Small intestine (tissue), 7 donors: ENCODE results near the gene TCF4. TPM values are rescaled to one million over a fixed set of nuclear protein-coding genes. Genes with fewer than 3 reads are reported as not detected.
A peak's percentile ranks its signal among the peaks of the same experiment; 100 is the strongest.

Experiments
- DNase-seq, 2 donors: peaks; one replicate each; pipeline versions ENCODE4 v3.0.0 to v3.0.0-alpha.2; 2013
- FAIRE-seq: peaks from 2 replicates; lab custom pipeline; 2012; peaks lifted over from hg19 to GRCh38; lab: Jason Lieb, UNC
- H3K27ac ChIP-seq, 3 donors: one replicate each; pipeline ENCODE4 v1.5.1; 2013; ENCODE audit warnings: low read length in 2 of 3, mild to moderate bottlenecking in 2 of 3, control low read depth in 1 of 3, inconsistent platforms in 1 of 3, low read depth in 1 of 3, moderate library complexity in 1 of 3
- H3K27me3 ChIP-seq, 3 donors: one replicate each; pipeline ENCODE4 v1.6.1; 2013; ENCODE audit warnings: low read length in 3 of 3, inconsistent platforms in 1 of 3; ENCODE audit not compliant: control insufficient read depth in 3 of 3, insufficient read depth in 3 of 3
- H3K36me3 ChIP-seq, 3 donors: one replicate each; pipeline ENCODE4 v1.6.1; 2013; ENCODE audit warnings: low read length in 3 of 3, inconsistent platforms in 1 of 3, low read depth in 1 of 3, mild to moderate bottlenecking in 1 of 3, moderate library complexity in 1 of 3; ENCODE audit not compliant: control insufficient read depth in 3 of 3, insufficient read depth in 2 of 3
- H3K4me1 ChIP-seq, 3 donors: one replicate each; pipeline ENCODE4 v1.6.1; 2013; ENCODE audit warnings: low read length in 2 of 3, inconsistent platforms in 1 of 3, low read depth in 1 of 3, mild to moderate bottlenecking in 1 of 3, moderate library complexity in 1 of 3; ENCODE audit not compliant: control insufficient read depth in 3 of 3, insufficient read depth in 2 of 3
- H3K4me3 ChIP-seq, 3 donors: one replicate each; pipeline ENCODE4 v1.5.1; 2013; ENCODE audit warnings: low read length in 3 of 3, control low read depth in 1 of 3, inconsistent platforms in 1 of 3, low read depth in 1 of 3, mild to moderate bottlenecking in 1 of 3, moderate library complexity in 1 of 3
- H3K9me3 ChIP-seq, 2 donors: one replicate each; pipeline ENCODE4 v1.6.1; 2013; ENCODE audit warnings: low read depth in 1 of 2, low read length in 1 of 2; ENCODE audit not compliant: control insufficient read depth in 2 of 2, insufficient read depth in 1 of 2
- WGBS, 3 donors: extraction: QIAGEN DNeasy Blood & Tissue Kit; methylation state at CpG; one replicate each; pipeline ENCODE4 v1.1.7; 2013; 5-methylcytosine and 5-hydroxymethylcytosine counted together
- polyA plus RNA-seq, 4 donors: library from polyadenylated mRNA; stranded (reverse) in 3 of 4; unstranded in 1 of 4; fragments of 200-250 nt in 3 of 4; fragments of 120-200 nt in 1 of 4; gene quantifications; one replicate each; pipeline versions ENCODE4 v1.2.1 to v1.2.3, GENCODE V29; 2013
- donor health status: healthy with polysubstance abuse.
- donor health status: control.
- donor health status: control.
- donor health status: Bipolar disorder and iron deficiency.
- donor health status: healthy.

Gene TCF4
- polyA plus RNA-seq, 4 donors = 0.67 to 23.7 (median 11.5) TPM

DNA sequence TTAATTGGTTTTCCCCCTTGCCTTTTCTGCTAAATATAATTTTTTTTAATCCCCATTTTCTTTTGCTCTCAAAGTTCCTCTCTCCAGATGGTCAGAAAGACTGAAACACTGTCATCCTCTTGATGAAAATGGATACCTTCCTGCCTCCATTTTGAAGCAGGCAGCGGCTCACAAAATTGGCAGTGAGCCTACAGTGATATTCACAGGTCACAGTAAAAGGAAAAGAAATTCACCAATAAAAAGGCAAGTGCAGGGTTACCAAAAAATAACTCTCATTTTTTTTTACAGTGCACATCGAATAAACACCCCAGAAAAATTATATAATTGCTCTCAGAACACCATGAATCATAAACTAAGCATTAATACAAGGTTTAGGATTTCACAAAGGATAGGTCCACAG, 307.5 kb downstream of the TCF4 start:
- Histone ChIP-seq H3K27me3 (no peaks in the 10 kb centered on the region), H3K27ac (no peak overlapping the region), H3K4me1 (no peaks in the 10 kb centered on the region), H3K4me3 (no peak overlapping the region), H3K36me3 (no peaks in the 10 kb centered on the region), H3K9me3 (no peaks in the 10 kb centered on the region)
- 44 to 65% (median 57%) methylated on average over 2 of the region's 2 CpGs for WGBS, 3 donors
- FAIRE-seq (no peak), DNase-seq (no peak)

DNA sequence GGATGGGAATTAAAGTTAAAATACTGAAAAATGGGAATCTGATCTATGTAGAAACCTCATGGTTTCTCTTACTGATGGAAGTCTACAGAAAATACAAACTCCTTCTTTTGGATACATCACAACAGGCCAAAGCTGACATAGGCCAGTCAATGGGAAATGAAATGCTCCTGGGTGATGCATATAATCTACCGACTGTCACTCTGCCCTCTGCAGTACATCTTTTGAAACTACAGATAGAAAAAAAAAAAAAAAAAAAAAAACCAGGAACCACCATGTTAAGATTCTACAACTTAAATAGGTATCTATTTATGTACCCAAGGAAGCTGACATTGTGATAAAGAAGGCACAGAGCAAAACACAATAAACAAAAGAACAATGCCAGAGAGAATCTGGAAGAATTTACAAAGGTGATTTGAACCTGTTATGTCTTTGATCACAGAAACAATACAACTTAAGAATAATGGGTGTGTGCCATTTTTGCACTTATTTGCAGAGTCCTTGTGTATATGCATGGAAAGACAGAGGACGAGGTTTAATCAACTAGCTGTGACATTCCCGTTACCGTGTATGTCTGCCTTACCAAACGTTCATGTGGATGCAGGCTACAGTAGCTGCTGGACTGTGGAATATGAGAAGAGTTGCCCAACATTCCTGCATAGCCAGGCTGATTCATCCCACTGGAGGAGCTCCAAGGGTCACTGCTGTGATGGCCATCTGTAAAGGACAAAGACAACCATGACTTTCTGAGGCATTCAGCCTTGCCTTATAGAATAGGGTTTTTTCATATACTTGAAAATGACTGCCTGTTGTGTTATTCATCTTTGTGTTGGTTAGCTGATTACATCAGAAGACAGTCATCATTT, 312.7 kb downstream of the TCF4 start:
- H3K27ac ChIP-seq = no peak overlapping the region
- H3K4me1 ChIP-seq = no peaks in the 10 kb centered on the region
- no peaks in the 10 kb centered on the region for H3K9me3 ChIP-seq
- 55 to 63% (median 59%) methylated on average over 5 of the region's 5 CpGs for WGBS, 3 donors
- no peaks in the 10 kb centered on the region for H3K27me3 ChIP-seq
- H3K4me3 ChIP-seq = no peak overlapping the region
- H3K36me3 ChIP-seq = no peaks in the 10 kb centered on the region
- FAIRE-seq = no peak
- peak in 1 of 2 donors; percentile 13 for DNase-seq

DNA sequence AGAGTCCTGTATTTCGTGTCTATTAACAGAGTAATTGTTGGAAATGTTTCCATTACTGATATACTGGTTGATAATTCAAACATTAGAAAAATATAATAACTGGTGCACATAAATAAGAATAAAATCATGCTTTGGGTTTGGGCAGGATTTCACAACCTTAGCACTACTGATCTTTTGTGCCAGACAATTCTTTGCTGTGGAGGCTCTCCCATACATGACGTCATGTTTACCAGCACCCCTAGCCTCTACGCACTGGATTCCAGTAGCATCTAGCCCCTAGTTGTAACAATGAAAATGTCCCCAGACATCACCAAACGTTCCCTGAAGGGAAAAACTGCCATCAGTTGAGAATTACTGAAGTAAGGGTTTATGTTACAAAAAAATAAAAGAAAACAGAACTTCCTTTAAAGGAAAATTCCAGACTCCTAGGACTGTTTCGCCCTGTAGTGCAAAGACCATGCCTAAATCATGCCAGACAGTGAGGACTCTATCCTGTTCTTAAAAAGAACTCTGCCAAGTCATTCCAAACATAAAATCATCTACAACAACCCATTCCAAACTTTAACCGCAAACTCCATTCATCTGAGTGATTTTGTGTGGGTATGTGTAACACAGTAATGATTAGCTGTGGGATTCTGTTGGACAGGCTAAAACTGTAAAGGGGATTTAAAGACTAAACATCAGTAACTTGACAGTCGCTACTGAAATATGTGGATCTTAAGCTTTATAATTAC, 315.3 kb downstream of the TCF4 start:
- Histone ChIP-seq H3K27me3 (no peaks in the 10 kb centered on the region), H3K9me3 (no peaks in the 10 kb centered on the region), H3K4me3 (no peak overlapping the region), H3K4me1 (no peaks in the 10 kb centered on the region), H3K27ac (no peak overlapping the region), H3K36me3 (no peaks in the 10 kb centered on the region)
- DNase-seq (no peak), FAIRE-seq (no peak)
- 72 to 82% (median 81%) methylated on average over 7 of the region's 7 CpGs for WGBS, 3 donors

DNA sequence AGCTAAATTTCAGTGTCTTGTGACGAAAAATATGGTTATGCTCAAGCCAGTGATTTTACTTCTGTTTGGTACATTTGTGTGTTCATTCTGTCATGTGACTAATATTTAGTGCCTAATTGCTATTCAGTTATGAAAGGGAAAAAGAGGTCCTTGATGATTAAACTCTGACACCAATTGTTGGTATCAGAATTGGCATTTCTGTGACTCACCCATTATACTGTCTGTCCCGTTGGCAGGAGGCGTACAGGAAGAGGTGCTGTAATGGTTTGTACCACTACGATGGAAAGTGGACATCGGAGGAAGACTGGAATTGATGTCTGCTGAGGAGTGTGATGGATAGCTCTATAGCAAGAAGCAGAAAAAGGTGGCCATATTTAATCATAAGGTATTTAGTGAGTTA, 318.4 kb downstream of the TCF4 start:
- Histone ChIP-seq H3K4me3 (no peak overlapping the region), H3K27me3 (no peaks in the 10 kb centered on the region), H3K36me3 (peaks cover 0 to 3% (median 0%) of the 10 kb centered on the region in 3 donors), H3K9me3 (no peaks in the 10 kb centered on the region), H3K27ac (no peak overlapping the region), H3K4me1 (peaks cover 0 to 2% (median 0%) of the 10 kb centered on the region in 3 donors)
- WGBS, 3 donors = 82 to 84% (median 82%) methylated on average over 5 of the region's 5 CpGs
- no peak for FAIRE-seq
- DNase-seq = no peak

DNA sequence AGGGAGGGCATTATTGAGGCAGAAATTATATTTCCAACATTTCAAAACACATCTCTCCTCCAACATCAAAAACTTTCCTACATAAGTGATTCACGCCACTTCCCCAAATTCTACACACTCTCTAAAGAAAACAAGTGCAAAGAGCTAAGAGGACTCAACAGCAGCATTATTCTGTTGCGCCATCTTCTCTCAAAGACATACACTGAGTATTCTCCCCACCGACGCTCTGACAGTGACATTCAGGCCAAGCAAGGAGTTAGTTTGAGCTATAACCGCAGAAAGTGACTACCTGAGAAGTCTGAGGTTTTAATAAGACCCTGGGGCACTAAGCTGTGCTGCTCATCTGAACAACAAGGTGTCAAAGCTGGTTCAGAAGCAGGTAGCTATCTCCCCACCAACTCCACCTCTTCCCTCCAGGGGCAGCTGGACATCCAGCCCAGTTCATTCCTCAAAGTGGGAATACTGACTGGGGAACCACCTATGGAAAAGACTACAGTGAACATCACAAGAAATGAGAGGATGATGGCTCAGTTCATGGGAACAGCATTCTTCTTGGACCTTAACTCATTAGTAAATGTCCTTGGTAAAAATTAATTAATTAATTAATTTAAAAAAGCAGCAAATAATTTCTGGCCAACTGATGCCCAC, 319.2 kb downstream of the TCF4 start:
- DNase-seq (no peak), FAIRE-seq (no peak)
- H3K36me3 ChIP-seq = peaks cover 0 to 3% (median 0%) of the 10 kb centered on the region in 3 donors
- H3K4me1 ChIP-seq = peaks cover 0 to 2% (median 0%) of the 10 kb centered on the region in 3 donors
- no peaks in the 10 kb centered on the region for H3K9me3 ChIP-seq
- no peaks in the 10 kb centered on the region for H3K27me3 ChIP-seq
- H3K27ac ChIP-seq = peak overlapping the region in 1 of 3 donors; percentile 29
- H3K4me3 ChIP-seq = no peak overlapping the region
- WGBS, 3 donors = 89 to 92% (median 92%) methylated on average over 5 of the region's 5 CpGs

DNA sequence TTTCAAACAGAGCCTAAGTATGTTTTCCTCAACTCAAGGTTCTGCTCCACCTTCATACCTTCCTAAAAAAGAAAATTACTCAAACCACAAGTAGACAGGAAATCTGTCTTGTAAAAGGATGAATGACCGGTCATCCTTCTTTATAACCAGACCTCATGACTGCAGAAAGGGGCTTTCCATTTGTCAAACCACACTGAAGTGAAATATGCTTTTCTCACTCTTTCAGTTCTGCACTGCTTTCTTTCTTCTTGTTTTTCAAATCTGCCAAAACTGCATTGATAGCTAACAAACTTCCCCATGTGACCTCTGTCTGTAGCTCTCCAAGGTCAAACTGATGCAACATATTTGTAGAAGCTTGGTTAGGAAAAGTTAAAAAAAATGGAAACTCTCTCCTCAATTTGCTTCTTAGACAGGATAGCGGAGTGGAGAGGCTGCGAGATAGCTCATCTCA, 319.8 kb downstream of the TCF4 start:
- FAIRE-seq = no peak
- no peak for DNase-seq
- H3K9me3 ChIP-seq = no peaks in the 10 kb centered on the region
- peak overlapping the region in 1 of 3 donors; percentile 29 for H3K27ac ChIP-seq
- H3K27me3 ChIP-seq = no peaks in the 10 kb centered on the region
- peaks cover 0 to 3% (median 0%) of the 10 kb centered on the region in 3 donors for H3K36me3 ChIP-seq
- WGBS, 3 donors = 78 to 91% (median 84%) methylated on average over 3 of the region's 3 CpGs
- peaks cover 0 to 2% (median 0%) of the 10 kb centered on the region in 3 donors for H3K4me1 ChIP-seq
- no peak overlapping the region for H3K4me3 ChIP-seq

DNA sequence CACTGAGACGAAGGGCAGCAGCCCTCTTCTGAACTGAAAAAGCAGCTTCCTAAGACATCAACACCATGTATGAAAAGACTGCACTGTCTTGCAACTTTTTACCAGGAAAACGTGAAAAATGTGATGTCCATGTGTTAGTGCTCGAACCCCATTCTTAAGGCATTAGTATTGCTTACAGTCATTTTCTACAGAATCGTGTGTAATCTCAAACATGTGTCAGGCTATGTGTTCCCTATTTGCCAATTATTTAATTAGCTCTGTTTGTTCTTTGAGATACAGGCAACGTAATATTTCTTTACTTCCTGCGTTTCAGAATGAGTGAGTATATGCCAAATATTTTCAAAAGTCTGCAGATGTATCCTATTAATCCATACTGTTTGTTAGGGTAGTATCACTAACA, 321.0 kb downstream of the TCF4 start:
- no peak overlapping the region for H3K4me3 ChIP-seq
- peaks cover 0 to 3% (median 0%) of the 10 kb centered on the region in 3 donors for H3K36me3 ChIP-seq
- WGBS, 3 donors = 64 to 72% (median 65%) methylated on average over 6 of the region's 6 CpGs
- no peak for FAIRE-seq
- no peak for DNase-seq
- no peaks in the 10 kb centered on the region for H3K27me3 ChIP-seq
- no peaks in the 10 kb centered on the region for H3K9me3 ChIP-seq
- peaks cover 0 to 2% (median 0%) of the 10 kb centered on the region in 3 donors for H3K4me1 ChIP-seq
- no peak overlapping the region for H3K27ac ChIP-seq

DNA sequence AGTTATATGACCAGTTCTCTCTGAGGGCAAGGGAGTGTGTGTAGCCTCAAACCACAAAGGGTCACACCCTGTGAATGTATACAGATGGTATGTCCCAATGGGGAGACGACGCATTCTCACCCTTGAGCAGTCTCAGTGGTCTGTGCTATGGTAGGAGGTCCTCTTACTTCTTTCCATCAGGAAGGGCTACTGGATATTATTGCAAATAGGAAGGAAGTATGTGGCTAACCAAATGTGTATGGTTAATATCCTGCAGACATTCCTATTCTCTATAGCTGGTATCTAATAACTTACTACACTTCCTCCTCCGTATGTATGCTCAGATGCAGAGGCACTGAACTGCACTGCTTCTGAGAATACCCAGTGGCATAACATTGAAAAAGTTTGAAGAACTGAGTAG, 322.0 kb downstream of the TCF4 start:
- DNase-seq (no peak), FAIRE-seq (no peak)
- Histone ChIP-seq H3K4me3 (no peak overlapping the region), H3K36me3 (peaks cover 0 to 5% (median 0%) of the 10 kb centered on the region in 3 donors), H3K4me1 (peaks cover 0 to 2% (median 0%) of the 10 kb centered on the region in 3 donors), H3K9me3 (no peaks in the 10 kb centered on the region), H3K27ac (no peak overlapping the region), H3K27me3 (no peaks in the 10 kb centered on the region)
- 77 to 94% (median 81%) methylated on average over 3 of the region's 3 CpGs for WGBS, 3 donors
